GM12891 (cell line): ENCODE data around the gene NKX6-1. TPM values are rescaled to one million over a fixed set of nuclear protein-coding genes. Genes with fewer than 3 reads are reported as not detected.

Experiments used
- DNase-seq: peaks from one replicate; pipeline ENCODE4 v3.0.0; 2011; ENCODE audit warnings: low spot score; ENCODE audit not compliant: insufficient read length
- FAIRE-seq: peaks from 2 replicates; lab custom pipeline; 2011; peaks lifted over from hg19 to GRCh38; lab: Jason Lieb, UNC
- PAX5 ChIP-seq: IDR thresholded peaks from 2 replicates; pipeline ENCODE4 v1.6.1; 2011; ENCODE audit warnings: low read length, moderate library complexity, mild to moderate bottlenecking; ENCODE audit not compliant: insufficient read depth, severe bottlenecking
- POLR2A ChIP-seq: IDR thresholded peaks from 2 replicates; pipeline ENCODE4 v1.6.1; 2011; ENCODE audit warnings: low read depth, low read length, control low read depth
- POLR2AphosphoS5 ChIP-seq: IDR thresholded peaks from 2 replicates; pipeline ENCODE4 v1.6.1; 2011; ENCODE audit warnings: low read depth, low read length, control low read depth
- POU2F2 ChIP-seq: IDR thresholded peaks from 2 replicates; pipeline ENCODE4 v1.6.1; 2011; ENCODE audit warnings: low read depth, mild to moderate bottlenecking, control low read depth, low read length, moderate library complexity
- SPI1 ChIP-seq: IDR thresholded peaks from 2 replicates; pipeline ENCODE4 v1.6.1; 2011; ENCODE audit warnings: low read depth, low read length, control low read depth
- TAF1 ChIP-seq: IDR thresholded peaks from 2 replicates; pipeline ENCODE4 v1.6.1; 2011; ENCODE audit warnings: low read depth, low read length, control low read depth
- polyA plus RNA-seq: library from polyadenylated mRNA; unstranded; fragments of >200 nt; gene quantifications from one replicate; pipeline ENCODE4 v1.2.1, GENCODE V29; 2012; ENCODE audit warnings: low read depth, missing spikeins, inconsistent platforms; ENCODE audit not compliant: missing spikeins

Gene NKX6-1
- not detected for polyA plus RNA-seq

DNA sequence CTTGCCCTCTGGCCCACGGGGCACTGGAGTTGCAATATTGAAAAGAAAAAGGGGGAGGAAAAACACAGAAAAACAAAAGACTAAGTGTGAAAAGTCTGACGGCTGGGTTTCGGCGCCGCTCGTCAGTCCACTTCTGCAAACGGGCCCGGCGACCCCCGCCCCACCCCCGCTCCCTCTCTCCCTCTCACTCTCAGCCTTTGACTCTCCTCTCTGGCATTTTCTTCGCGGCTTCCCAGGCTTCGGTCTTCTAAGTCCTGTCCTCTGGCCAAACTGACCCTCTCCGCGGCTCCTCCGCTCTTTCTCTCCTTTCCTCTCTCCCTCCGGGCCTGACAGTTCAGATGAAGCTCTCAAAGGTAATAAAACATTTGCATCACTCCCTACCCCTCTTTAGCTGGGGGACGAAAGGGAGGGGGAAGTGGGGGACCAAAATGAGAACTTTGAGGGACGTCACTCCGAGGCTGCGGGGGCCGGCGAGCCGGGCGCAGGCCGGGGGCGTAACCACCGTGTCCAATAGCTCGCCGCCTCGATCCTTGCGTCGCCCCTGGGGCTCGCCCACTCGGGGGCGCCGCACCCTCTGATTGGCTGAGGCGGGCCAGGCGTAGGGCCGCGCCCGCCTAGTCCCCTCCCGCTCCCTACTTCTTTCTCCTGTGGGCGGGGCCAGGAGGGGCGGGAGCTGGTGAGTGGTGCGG, at the start of gene NKX6-1:
TSS of gene NKX6-1 (minus strand) at position 358 of the 689 bp plus-strand sequence. CDS start 1,064 bp downstream, outside the sequence.
- DNase-seq = no peak
- FAIRE-seq = no peak
- TF ChIP-seq POU2F2 (no peak), SPI1 (no peak), TAF1 (no peak), POLR2A (no peak), POLR2AphosphoS5 (no peak), PAX5 (no peak)

DNA sequence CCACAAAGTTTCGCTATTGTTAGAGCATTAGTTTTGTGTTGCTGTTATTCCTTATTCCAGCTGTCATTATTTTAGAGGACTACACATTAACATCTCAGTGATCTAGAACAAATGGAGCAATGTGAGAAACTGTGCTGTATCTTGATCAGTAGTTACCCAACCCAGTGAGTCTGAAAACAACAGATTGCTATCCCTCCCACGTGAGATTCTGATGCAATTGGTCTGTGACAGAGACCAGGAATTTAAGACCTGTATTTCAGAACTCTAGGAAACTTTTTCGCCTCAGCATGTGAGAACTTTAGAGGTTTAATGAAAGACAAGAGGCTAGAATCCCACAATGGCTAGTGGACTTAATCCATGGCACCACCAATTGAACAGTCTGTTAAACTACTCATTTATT, 48.1 kb upstream of the NKX6-1 start:
- TF ChIP-seq TAF1 (no peak), POLR2AphosphoS5 (no peak), PAX5 (no peak), SPI1 (no peak), POLR2A (no peak), POU2F2 (no peak)

DNA sequence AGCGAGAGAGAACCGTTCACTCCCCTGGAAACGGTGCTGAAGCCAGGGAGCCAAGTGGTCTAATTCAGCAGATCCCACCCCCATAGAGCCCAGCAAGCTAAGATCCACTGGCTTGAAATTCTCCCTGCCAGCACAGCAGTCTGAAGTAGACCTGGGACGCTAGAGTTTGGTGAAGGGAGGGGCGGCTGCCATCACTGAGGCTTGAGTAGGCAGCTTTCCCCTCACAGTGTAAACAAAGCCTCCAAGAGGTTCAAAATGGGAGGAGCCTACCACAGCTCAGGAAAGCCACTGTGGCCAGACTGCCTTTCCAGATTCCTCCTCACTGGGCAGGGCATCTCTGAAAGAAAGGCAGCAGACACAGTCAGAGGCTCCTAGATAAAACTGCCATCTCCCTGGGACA, 46.0 kb upstream of the NKX6-1 start:
- TF ChIP-seq PAX5 (no peak), POLR2AphosphoS5 (no peak), POU2F2 (no peak), POLR2A (no peak), TAF1 (no peak), SPI1 (no peak)
- FAIRE-seq = no peak
- DNase-seq = no peak

More for the DNA sequence above, 48.1 kb upstream of the NKX6-1 start:
- no peak for DNase-seq
- FAIRE-seq = no peak

DNA sequence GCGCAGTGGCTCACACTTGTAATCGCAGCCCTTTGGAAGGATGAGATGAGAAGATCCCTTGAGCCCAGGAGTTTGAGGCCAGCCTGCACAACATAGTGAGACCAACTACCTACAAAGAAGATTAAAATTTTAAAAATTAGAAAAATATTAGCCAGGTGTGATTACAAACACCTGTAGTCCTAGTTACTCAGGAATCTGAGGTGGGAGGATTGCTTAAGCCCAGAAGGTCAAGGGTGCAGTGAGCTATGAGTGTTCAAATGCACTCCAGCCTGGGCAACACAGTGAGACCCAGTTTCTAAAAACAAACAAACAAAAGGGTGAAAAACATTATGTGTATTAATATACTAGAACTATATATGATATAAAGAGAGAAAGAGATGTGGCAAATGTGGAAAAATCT, 36.8 kb upstream of the NKX6-1 start:
- no peak for FAIRE-seq

DNA sequence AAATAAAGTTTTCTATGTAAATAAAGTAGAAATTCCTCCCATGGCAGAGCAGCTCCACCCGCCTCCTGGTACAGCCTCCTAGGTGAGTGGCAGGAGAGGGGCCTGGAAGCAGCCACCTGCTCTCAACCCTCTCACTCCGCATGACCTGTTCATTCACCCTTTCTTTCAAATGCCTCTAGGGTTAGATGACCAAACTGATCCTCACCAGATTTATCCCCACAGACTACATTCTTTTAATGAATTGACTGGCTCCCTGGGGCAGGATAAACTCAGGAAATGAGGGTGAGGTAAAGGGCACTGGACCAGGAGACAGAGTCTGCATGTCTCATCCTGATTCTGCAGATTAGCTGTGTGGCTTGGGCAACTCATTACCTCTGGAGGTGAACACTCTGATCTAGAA, 32.6 kb upstream of the NKX6-1 start:
- DNase-seq (no peak), FAIRE-seq (no peak)
- no peak for TF ChIP-seq POLR2A
- TF ChIP-seq PAX5 = no peak
- TF ChIP-seq POU2F2 = no peak
- no peak for TF ChIP-seq POLR2AphosphoS5
- no peak for TF ChIP-seq SPI1
- TF ChIP-seq TAF1 = no peak

More for the DNA sequence above, 36.8 kb upstream of the NKX6-1 start:
- DNase-seq = no peak
- no peak for TF ChIP-seq PAX5
- TF ChIP-seq POLR2AphosphoS5 = no peak
- no peak for TF ChIP-seq POLR2A
- no peak for TF ChIP-seq SPI1
- no peak for TF ChIP-seq POU2F2
- no peak for TF ChIP-seq TAF1

DNA sequence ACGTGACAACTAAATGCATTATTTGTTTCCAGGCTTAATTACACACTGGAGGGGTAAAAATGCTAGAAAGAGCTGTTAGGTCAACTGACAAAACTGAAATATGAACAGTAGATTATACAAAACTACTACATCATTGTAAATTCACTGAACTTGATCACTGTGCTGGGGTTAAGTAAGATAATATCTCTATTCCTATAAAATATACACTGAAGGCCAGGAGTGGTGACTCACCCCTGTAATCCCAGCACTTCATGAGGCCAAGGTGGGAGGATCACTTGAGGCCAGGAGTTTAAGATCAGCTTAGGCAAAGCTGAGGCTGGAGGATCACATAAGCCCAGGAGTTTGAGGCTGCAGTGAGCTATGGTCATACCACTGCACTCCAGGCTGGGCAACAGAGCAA, 31.8 kb upstream of the NKX6-1 start:
- no peak for FAIRE-seq
- no peak for DNase-seq
- TF ChIP-seq POLR2A (no peak), POU2F2 (no peak), POLR2AphosphoS5 (no peak), PAX5 (no peak), TAF1 (no peak), SPI1 (no peak)

DNA sequence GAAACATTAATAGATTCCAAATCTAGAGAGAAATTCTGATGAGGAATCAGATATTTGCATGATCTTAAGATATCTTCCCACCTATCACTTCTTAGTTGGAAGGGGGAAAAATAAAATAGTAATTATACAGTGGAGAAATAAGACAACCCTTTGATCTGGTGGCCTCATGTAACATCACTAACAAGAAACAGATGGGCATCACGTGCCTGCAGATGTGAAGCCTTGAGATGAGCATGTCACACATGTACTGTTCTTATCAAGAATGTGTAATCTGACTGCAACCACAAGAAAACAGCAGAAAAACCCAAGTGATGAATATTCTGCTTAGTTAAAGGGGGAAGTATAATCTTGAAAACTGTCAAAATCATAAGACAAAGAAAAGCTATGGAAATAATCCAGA, 31.4 kb upstream of the NKX6-1 start:
- FAIRE-seq = no peak
- TF ChIP-seq POLR2AphosphoS5 = no peak
- TF ChIP-seq PAX5 = no peak
- no peak for TF ChIP-seq POU2F2
- TF ChIP-seq POLR2A = no peak
- TF ChIP-seq SPI1 = no peak
- TF ChIP-seq TAF1 = no peak
- DNase-seq = no peak

DNA sequence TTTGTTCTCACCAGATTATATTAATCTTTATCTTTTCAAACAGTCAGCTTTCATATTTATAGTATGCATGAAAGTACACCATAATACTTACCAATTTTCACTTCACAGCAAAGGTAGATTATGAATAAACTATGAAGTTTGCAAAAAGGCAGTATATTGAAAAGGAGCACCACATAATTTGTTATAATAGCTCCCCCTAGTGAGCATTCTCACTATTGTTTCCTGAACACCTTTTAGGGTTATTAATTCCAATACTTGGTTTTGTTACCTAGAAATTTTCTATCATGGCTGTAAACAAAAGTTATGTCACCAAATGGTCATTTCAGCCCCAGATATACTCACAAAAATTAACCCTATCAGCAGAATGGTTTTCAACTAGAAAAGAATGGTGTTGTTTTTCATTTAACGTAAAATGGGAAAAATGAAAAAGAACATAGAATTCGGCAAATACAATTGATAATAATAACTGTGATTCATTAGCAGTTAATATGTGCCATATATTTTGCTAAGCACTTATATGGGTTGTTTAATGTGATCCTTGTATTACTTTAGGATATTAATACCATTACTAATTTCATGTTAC, 30.2 kb upstream of the NKX6-1 start:
- no peak for DNase-seq

DNA sequence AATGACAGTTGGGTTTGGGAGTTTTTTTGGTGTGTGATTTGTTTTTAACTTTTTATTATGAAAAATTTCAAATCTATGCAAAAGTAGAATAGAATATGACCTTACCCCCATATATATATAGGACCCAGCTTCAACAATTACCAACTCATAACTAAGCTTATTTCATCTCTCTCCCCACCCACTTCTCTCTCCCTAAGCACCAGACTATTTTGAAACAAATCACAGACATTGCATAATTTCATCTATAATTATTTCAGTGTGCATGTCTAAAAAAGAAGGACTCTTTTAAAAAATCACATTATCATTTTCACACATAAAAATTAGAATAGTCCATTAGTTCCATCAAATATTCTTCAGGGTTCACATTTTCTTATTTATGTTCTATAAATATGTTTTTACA, 28.3 kb upstream of the NKX6-1 start:
- no peak for DNase-seq
- no peak for FAIRE-seq
- no peak for TF ChIP-seq POU2F2

More for the DNA sequence above, 30.2 kb upstream of the NKX6-1 start:
- TF ChIP-seq POU2F2 (no peak), TAF1 (no peak), PAX5 (no peak), POLR2A (no peak), SPI1 (no peak), POLR2AphosphoS5 (no peak)
- no peak for FAIRE-seq

DNA sequence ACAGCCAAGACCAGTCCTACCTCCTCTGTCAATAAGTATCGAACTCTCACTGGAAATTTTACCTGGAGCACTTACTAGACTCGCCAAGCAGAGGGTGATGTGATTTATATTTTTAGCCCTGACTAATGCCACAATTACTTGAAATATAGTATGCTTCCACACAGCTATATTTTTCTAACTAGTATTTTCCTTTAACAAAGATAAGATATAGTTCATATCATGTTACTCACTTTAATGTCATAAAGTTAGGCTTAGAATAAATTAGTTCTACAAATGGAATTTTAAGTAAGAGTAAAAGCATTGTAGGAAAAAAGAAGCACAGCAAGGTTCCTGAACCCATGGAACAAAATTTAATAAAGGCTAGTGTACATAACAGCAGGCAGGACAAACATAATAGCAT, 16.0 kb upstream of the NKX6-1 start:
- DNase-seq = no peak
- FAIRE-seq = no peak
- TF ChIP-seq TAF1 (no peak), PAX5 (no peak), POLR2A (no peak), SPI1 (no peak), POLR2AphosphoS5 (no peak)
